Measurements from ENCODE around the gene USP6NL.

USP6NL gene

DNA sequence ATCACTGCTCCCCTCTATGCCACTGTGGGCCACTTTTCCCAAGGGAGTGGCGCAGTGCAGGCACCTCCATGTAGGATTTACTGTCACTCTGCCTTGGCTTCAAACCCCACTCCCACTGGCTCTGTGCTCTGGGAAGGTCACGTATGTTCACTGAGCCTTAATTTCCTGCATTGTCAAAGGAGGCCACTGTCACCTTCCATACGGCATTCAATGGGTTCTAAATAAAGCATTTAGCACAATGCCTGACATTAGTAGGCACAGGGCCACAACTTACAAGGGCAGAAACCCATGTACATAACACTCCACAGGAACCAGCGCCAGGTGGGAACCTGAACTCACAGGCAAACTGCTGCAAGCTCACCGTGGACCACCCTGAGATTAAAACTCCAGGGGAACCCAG is 196.4 kb downstream of the USP6NL start:
- TF ChIP-seq, protein P1, sequence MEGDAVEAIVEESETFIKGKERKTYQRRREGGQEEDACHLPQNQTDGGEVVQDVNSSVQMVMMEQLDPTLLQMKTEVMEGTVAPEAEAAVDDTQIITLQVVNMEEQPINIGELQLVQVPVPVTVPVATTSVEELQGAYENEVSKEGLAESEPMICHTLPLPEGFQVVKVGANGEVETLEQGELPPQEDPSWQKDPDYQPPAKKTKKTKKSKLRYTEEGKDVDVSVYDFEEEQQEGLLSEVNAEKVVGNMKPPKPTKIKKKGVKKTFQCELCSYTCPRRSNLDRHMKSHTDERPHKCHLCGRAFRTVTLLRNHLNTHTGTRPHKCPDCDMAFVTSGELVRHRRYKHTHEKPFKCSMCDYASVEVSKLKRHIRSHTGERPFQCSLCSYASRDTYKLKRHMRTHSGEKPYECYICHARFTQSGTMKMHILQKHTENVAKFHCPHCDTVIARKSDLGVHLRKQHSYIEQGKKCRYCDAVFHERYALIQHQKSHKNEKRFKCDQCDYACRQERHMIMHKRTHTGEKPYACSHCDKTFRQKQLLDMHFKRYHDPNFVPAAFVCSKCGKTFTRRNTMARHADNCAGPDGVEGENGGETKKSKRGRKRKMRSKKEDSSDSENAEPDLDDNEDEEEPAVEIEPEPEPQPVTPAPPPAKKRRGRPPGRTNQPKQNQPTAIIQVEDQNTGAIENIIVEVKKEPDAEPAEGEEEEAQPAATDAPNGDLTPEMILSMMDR (IDR thresholded peaks at IDR 0.05; ENCODE audit: low read depth, low read length, missing control alignments), result no peak
- DNase-seq (ENCODE audit: low read depth), result no peak
- H3K4me3 ChIP-seq (ENCODE audit: low read depth, low read length), result no peak overlapping the region

DNA sequence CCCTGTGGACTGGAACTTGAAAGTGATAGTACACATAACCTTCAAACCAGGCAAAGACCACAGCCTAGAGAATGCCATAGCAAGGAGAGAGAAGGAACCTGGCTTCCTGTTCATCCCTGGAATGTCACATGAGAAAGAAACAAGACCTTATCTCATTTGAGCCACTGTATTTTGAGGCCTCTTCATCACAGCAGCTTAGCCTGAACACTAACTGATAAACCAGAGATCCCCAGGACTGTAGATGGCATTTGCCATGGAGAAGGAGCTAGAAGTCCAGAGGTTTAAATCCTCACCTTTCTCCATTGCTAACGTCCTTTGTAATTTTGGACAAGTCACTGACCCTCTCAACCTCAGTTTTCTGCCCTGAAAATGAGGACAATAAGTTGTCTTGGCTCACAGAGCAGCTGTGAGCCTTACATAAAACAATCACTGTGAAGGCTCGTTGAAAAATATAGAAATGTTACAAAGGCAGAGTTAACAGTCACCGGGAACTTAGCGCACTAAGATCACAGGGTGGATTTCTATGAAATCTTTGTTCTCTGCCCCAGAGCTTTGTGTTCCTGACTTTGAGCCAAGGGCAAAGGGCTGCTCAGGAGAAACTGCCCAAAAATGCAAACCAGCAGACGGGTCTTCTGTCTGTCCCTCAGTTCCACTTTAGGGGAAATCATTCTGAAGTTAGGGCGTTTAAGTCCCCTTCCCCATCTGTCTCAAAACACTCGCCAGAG is 197.0 kb downstream of the USP6NL start:
- H3K4me3 ChIP-seq (ENCODE audit: low read depth, low read length), result no peak overlapping the region
- no peak for DNase-seq (ENCODE audit: low read depth)
- TF ChIP-seq, protein P1 (IDR thresholded peaks at IDR 0.05; ENCODE audit: low read depth, low read length, missing control alignments), result no peak

DNA sequence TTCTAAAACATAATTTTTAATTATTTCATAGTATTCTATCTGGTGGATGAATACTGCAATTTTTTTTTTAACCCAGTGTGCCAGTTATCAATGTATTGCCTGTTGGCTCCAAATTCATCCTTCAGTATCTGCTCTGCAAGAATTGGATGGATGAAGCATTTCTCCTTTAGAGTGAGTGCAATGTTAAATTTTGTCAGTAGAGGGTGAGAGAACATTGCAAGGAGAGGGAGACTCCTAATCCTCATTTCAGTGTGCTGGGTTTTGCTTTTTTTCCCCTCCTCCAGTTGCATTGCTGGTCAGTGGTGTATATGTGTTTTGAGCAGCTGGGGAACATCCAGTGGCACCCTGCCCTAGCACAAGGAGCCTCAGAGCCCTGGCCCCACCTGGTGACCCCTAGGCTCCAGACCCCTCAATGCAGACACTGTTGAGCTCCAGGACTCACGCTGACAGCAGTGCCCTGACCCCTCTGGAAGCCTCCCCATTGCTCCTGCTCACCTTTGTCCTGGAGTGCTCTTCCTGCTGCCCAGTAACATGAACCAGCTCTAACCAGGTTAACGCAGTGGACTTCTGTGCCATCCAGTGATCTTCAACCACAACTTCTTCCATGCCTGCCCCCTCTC is 199.4 kb downstream of the USP6NL start:
- no peak overlapping the region for H3K4me3 ChIP-seq (ENCODE audit: low read depth, low read length)
- TF ChIP-seq, protein P1 (IDR thresholded peaks at IDR 0.05; ENCODE audit: low read depth, low read length, missing control alignments), result peak; percentile 45
- no peak for DNase-seq (ENCODE audit: low read depth)

DNA sequence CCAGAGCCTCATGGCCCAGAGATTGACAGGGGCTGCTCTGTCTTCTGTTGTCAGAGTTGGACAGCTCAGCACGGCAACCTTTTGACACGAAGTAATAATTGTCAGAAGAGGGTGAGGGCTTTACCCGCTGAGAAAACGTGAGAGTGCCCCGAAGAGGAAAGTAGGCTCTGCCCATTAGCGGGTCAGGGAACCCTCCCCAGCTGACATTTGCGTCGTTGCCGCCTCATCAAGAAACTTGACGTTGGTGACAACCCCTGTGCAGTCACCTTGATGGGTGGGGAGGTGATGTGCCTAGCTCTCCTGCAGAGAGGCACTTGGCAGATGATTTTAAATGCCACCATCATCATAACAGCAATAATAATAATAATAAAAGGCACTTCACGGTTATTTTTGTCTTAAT is 202.1 kb downstream of the USP6NL start:
- TF ChIP-seq, protein P1 (IDR thresholded peaks at IDR 0.05; ENCODE audit: low read depth, low read length, missing control alignments), result no peak
- H3K4me3 ChIP-seq (ENCODE audit: low read depth, low read length), result no peak overlapping the region
- no peak for DNase-seq (ENCODE audit: low read depth)

DNA sequence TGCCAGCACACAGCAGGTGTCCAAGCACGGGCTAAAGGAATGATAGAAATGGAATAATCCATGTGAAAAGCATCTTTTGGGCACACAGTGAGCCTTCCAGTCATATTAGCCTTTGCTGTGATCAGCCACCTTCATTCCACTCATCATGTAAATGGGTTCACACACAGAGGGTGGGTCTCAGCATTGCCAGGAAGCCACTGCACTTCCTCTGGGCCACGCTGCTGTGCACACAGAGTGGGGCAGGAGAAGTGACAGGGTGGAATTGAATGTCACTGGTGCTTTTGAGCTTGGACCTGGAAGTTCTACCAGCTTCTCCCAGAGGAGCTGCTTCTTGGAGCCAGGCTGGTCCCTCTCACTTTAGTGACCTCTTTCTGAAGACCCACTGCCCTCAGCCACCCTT is 203.5 kb downstream of the USP6NL start:
- H3K4me3 ChIP-seq (ENCODE audit: low read depth, low read length), result no peak overlapping the region
- TF ChIP-seq, protein P1 (IDR thresholded peaks at IDR 0.05; ENCODE audit: low read depth, low read length, missing control alignments), result no peak
- DNase-seq (ENCODE audit: low read depth), result no peak

DNA sequence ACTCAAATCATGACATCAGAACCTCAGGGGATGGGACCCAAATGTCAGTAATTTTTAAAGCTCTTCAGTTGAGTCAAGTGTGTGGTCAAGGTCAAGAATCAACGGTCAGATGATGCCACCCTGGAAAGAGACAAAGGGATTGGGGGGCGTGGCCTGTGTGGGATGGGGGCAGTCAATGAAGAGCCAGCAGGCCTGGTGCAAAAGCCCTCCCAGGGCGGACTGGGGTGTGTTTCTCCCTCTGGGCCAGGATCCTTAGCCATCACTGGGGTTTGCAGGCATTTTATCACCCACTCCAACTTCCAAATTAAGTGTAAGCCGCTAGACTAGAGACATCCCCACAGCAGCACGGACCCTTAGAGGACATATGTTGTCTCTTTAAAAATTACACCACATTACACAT is 204.7 kb downstream of the USP6NL start:
- DNase-seq (ENCODE audit: low read depth), result no peak
- TF ChIP-seq, protein P1 (IDR thresholded peaks at IDR 0.05; ENCODE audit: low read depth, low read length, missing control alignments), result no peak
- no peak overlapping the region for H3K4me3 ChIP-seq (ENCODE audit: low read depth, low read length)

DNA sequence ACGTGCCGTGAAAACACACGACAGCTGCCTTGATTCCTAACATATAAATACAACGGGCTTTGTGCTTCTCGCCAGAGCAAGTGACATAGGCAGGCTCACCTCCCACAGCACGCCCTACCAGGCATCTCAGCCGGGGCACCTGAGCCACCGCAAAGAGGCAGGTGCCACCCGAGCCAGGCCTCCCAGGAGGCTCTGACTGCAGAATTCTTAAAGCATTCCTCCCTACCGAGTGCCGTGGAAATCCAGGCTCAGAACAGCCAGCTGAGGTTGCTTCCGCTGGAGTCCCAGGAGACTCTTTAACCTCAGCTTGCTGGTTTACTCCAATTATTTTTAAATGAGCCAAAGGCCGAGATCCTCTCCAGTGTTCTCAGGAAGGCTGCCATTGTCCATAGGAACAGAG is 206.5 kb downstream of the USP6NL start:
- TF ChIP-seq, protein P1 (IDR thresholded peaks at IDR 0.05; ENCODE audit: low read depth, low read length, missing control alignments), result no peak
- H3K4me3 ChIP-seq (ENCODE audit: low read depth, low read length), result no peak overlapping the region
- DNase-seq (ENCODE audit: low read depth), result no peak
